ENCODE data around the gene COX7B2. TPM values are rescaled to one million over a fixed set of nuclear protein-coding genes. Genes with fewer than 3 reads are reported as not detected.

The COX7B2 gene
- total and polyA plus RNA-seq, 10 of the 15 experiments (the other 5 are each of a cell fraction or from before 2014, with no cell fraction given) = not detected

GRCh38 chr4:46852800-46853199, 56.2 kb downstream of the COX7B2 start:
- TF ChIP-seq ZNF622 (IDR thresholded peaks at IDR 0.05) (no peak), E2F8 (IDR thresholded peaks at IDR 0.05; ENCODE audit: low read depth, partially characterized antibody) (no peak)
- 19% methylated on average over 4 of the region's 4 CpGs for WGBS (ENCODE audit: insufficient coverage, insufficient replicate concordance, low lambda C conversion rate, missing lambda C conversion rate)
- H3K27ac ChIP-seq (ENCODE audit: control insufficient read depth, insufficient read depth) = no peak overlapping the region
- ATAC-seq (no peak), DNase-seq (ENCODE audit: low read depth, low spot score) (no peak), FAIRE-seq (no peak)
- no peaks in the 10 kb centered on the region for H3K27me3 ChIP-seq (replicated peaks in 1 of 2; ENCODE audit: control insufficient read depth in 2 of 2, insufficient read depth in 2 of 2, low read length in 1 of 2)
- no peaks in the 10 kb centered on the region for H3K36me3 ChIP-seq (ENCODE audit: control insufficient read depth in 2 of 2, insufficient read depth in 2 of 2, low read length in 1 of 2)
- no peaks in the 10 kb centered on the region for H4K20me1 ChIP-seq (ENCODE audit: control insufficient read depth, insufficient read depth)
- no peaks in the 10 kb centered on the region for H3K79me2 ChIP-seq (ENCODE audit: control insufficient read depth, insufficient read depth, low read length)
- ChIA-PET RAD21 (ENCODE audit: unreplicated experiment) (interaction anchor here (1.1 kb wide), 1 partner anchor 158 kb away, joined by 3 read pairs; no protein-coding TSS in a partner anchor), SMC1A (ENCODE audit: uncharacterized antibody, unreplicated experiment) (interaction anchor here (1.1 to 1.8 kb wide), 3 partner anchors 8 to 530 kb away, joined by 3 to 4 read pairs (median 3); no protein-coding TSS in a partner anchor), POLR2A (no interaction called here), CTCF (interaction anchor here (0.7 to 1.5 kb wide), 3 partner anchors 9 to 48 kb away, joined by 3 to 4 read pairs (median 4); no protein-coding TSS in a partner anchor)
- in situ Hi-C loops (cut with MboI) = no loop called here
- no peak overlapping the region for H3K4me2 ChIP-seq (ENCODE audit: control insufficient read depth, insufficient read depth)
- H3K9ac ChIP-seq (ENCODE audit: control insufficient read depth, insufficient read depth, low read length) = no peak overlapping the region
- H3K4me1 ChIP-seq (ENCODE audit: control insufficient read depth, insufficient read depth, low read length) = no peaks in the 10 kb centered on the region
- no peaks in the 10 kb centered on the region for H3K9me3 ChIP-seq (replicated peaks; ENCODE audit: control insufficient read depth, insufficient read depth, low read length)
- no TSS peak for BruUV-seq (replicated peaks)
- intact Hi-C loops (cut with micrococcal nuclease; ENCODE audit: unreplicated experiment) = no loop called here
- no peak overlapping the region for H3K4me3 ChIP-seq
- H2AFZ ChIP-seq (ENCODE audit: control insufficient read depth, low read depth, low read length) = no peak overlapping the region

DNA sequence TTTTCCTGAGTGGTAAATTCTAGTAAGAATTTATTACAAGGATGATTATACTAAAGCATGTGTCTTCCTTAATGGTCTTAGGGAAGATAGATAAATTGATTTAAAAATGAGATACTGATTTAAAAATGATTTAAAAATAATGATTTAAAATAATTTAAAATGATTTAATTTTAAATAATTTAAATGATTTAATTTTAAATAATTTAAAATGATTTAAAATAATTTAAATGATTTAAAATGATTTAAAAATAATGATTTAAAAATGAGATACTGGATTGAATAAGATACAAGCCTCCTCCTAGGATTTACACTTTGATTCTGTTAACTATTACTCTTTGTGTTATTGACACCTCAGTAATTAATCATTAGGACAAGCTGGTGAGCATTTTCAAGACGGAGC, 59.0 kb downstream of the COX7B2 start:
- in situ Hi-C loops (cut with MboI) = no loop called here
- ChIA-PET SMC1A (ENCODE audit: uncharacterized antibody, unreplicated experiment) (no interaction called here), CTCF (interaction anchor here (1.0 to 4.2 kb wide), 2 partner anchors 39 to 273 kb away, joined by 3 to 13 read pairs; no protein-coding TSS in a partner anchor), POLR2A (no interaction called here), RAD21 (ENCODE audit: unreplicated experiment) (interaction anchor here (1.0 kb wide), 1 partner anchor 91 kb away, joined by 3 read pairs; no protein-coding TSS in a partner anchor)
- no peak for ATAC-seq
- no peaks in the 10 kb centered on the region for H3K4me1 ChIP-seq (ENCODE audit: control insufficient read depth, insufficient read depth, low read length)
- no peak for FAIRE-seq
- no TSS peak for BruUV-seq (replicated peaks)
- H3K27ac ChIP-seq (ENCODE audit: control insufficient read depth, insufficient read depth) = no peak overlapping the region
- no peaks in the 10 kb centered on the region for H4K20me1 ChIP-seq (ENCODE audit: control insufficient read depth, insufficient read depth)
- WGBS (ENCODE audit: insufficient coverage, insufficient replicate concordance, low lambda C conversion rate, missing lambda C conversion rate) = 30% methylated on average over 1 of the region's 1 CpG
- H3K79me2 ChIP-seq (ENCODE audit: control insufficient read depth, insufficient read depth, low read length) = no peaks in the 10 kb centered on the region
- H3K9ac ChIP-seq (ENCODE audit: control insufficient read depth, insufficient read depth, low read length) = no peak overlapping the region
- no peaks in the 10 kb centered on the region for H3K9me3 ChIP-seq (replicated peaks; ENCODE audit: control insufficient read depth, insufficient read depth, low read length)
- H3K4me2 ChIP-seq (ENCODE audit: control insufficient read depth, insufficient read depth) = no peak overlapping the region
- no peaks in the 10 kb centered on the region for H3K27me3 ChIP-seq (replicated peaks in 1 of 2; ENCODE audit: control insufficient read depth in 2 of 2, insufficient read depth in 2 of 2, low read length in 1 of 2)
- DNase-seq (ENCODE audit: low read depth, low spot score) = no peak
- TF ChIP-seq NFIC (IDR thresholded peaks at IDR 0.05; ENCODE audit: low read depth, low read length) (no peak), IKZF2 (IDR thresholded peaks at IDR 0.05) (no peak), SMAD5 (IDR thresholded peaks at IDR 0.05; ENCODE audit: low read depth) (no peak)
- H3K4me3 ChIP-seq = no peak overlapping the region
- intact Hi-C loops (cut with micrococcal nuclease; ENCODE audit: unreplicated experiment) = no loop called here
- no peaks in the 10 kb centered on the region for H3K36me3 ChIP-seq (ENCODE audit: control insufficient read depth in 2 of 2, insufficient read depth in 2 of 2, low read length in 1 of 2)
- no peak overlapping the region for H2AFZ ChIP-seq (ENCODE audit: control insufficient read depth, low read depth, low read length)
